H1 (cell line): ENCODE results near the gene PCNX3. TPM values are rescaled to one million over a fixed set of nuclear protein-coding genes. Genes with fewer than 3 reads are reported as not detected.

Experiments used
- ASH2L ChIP-seq: fragments of 200-600, 300-600 bp; sonication (generic); IDR thresholded peaks from one replicate; pipeline ENCODE4 v1.7.1; 2017; ENCODE audit warnings: low read length
- CHD7 ChIP-seq: fragments of 300-600 bp; sonication (generic); IDR thresholded peaks from 2 replicates; pipeline ENCODE4 v1.7.1; 2012; ENCODE audit warnings: low read length, moderate library complexity, mild to moderate bottlenecking, inconsistent platforms; ENCODE audit not compliant: insufficient replicate concordance
- JUN ChIP-seq: IDR thresholded peaks from 2 replicates; pipeline ENCODE4 v1.6.1; 2011; ENCODE audit warnings: low read depth, mild to moderate bottlenecking, improper control_type of control experiment, low read length
- POLR2A ChIP-seq, 2 experiments: IDR thresholded peaks; 1 replicate in 1 of 2; 2 replicates in 1 of 2; pipeline ENCODE4 v1.6.1; 2011; ENCODE audit warnings: low read depth in 2 of 2, low read length in 2 of 2, mild to moderate bottlenecking in 2 of 2; ENCODE audit errors: control extremely low read depth in 1 of 2
- SUZ12 ChIP-seq: fragments of 200-600 bp; sonication (generic); IDR thresholded peaks from 2 replicates; pipeline ENCODE4 v1.6.1; 2012; ENCODE audit warnings: mild to moderate bottlenecking, inconsistent platforms, low read length, moderate library complexity, mixed read lengths
- polyA plus RNA-seq, 7 experiments: library from polyadenylated mRNA; depleted of rRNA in 3 of 7; stranded (reverse) in 5 of 7; unstranded in 2 of 7; fragments of >200 nt in 5 of 7; fragments of 200-250 nt in 2 of 7; gene quantifications; 1 replicate in 5 of 7; 2 replicates in 1 of 7; 4 replicates in 1 of 7; pipeline versions ENCODE4 v1.2.1 to v1.2.3, GENCODE V29; 2011 to 2013; ENCODE audit warnings: missing spikeins in 2 of 7, mixed read lengths in 2 of 7
- total RNA-seq: library from RNA; stranded (reverse); fragmentation: NEBNext Ultra II Directional; extraction: Animal tissue kit (Norgen Biotek cat#: 25700); gene quantifications from 2 replicates; pipeline ENCODE4 v1.2.1, GENCODE V29; 2021
- TF ChIP-seq, protein P1 (sequence below): IDR thresholded peaks from 2 replicates; pipeline ENCODE4 v1.6.1; 2011; ENCODE audit warnings: low read length, improper control_type of control experiment

Gene PCNX3
- total and polyA plus RNA-seq, 2 of the 8 experiments (the other 6 are each of a cell fraction or from before 2014, with no cell fraction given), result 27.2 to 38.8 TPM

DNA sequence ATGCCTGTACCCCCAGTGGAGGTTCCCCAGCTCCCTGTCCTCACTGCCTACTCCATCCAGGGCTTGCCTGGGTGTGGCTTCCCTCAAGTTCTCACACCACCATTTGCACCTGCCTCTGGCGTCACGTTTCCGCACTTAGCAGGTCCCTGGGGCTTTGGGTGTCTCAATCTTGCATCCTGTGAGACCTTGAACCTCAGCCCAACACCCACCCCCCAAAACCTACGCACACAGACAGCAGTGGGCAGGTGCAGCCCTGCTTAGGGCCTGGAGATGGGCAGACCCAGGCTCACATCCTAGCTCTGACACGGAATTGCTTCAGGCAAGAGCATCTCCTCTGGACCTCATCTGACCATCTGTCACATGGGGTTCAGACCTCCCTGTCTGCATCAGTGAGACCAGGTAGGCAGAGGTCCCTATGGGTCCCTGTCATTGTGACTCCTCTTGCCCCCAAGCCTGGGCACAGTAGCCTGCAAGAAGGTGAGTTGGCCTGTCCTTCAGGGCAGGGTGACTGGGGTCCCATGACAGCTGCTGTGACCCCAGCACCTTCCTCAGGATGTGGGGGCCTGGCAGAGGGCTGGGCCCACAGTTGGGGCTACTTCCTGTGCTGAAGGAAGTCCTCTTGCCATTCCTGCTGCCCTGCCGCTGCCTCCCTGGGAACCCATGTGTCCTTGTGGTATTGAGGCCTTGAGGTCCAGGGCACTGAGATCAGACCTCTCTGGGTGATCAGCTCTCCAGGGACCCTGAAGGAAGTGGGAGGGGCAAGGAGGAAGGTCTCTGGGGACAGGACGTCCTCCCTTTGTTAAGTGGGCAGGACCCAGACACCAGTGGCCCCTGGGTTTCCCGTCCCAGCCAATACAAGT is 24.3 kb downstream of the PCNX3 start (continued):
- TF ChIP-seq CHD7 (no peak), JUN (no peak), ASH2L (no peak), POLR2A (IDR thresholded peaks at IDR 0.05; ENCODE audit: control extremely low read depth in 1 of 2, low read depth in 2 of 2, low read length in 2 of 2) (no peak), SUZ12 (no peak)
- TF ChIP-seq, protein P1, sequence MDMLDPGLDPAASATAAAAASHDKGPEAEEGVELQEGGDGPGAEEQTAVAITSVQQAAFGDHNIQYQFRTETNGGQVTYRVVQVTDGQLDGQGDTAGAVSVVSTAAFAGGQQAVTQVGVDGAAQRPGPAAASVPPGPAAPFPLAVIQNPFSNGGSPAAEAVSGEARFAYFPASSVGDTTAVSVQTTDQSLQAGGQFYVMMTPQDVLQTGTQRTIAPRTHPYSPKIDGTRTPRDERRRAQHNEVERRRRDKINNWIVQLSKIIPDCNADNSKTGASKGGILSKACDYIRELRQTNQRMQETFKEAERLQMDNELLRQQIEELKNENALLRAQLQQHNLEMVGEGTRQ, result no peak
- TF ChIP-seq, all 59 proteins: peak for 0
